SK-N-SH treated with all-trans-retinoic acid at 6 μM for 48 hours (cell line): ENCODE results near the gene SMPD3.

Source experiments
- ATAC-seq: fragments of 200-7000 bp; cut with Tn5 transposase; 3 replicates; pipeline ENCODE4 v1.9.1; 2020; ENCODE audit warnings: mild to moderate bottlenecking, moderate library complexity
- ARNTL ChIP-seq: fragments of 450-650 bp; formaldehyde crosslinking; IDR thresholded peaks from 2 replicates; pipeline ENCODE4 v1.5.0; 2020; ENCODE audit warnings: low read depth, mild to moderate bottlenecking, moderate library complexity, borderline replicate concordance
- BACH2 ChIP-seq: fragments of 250-450 bp; sonication (Bioruptor Pico); IDR thresholded peaks from 2 replicates; pipeline ENCODE4 v1.9.0; 2021; ENCODE audit warnings: mild to moderate bottlenecking, borderline replicate concordance
- CREB5 ChIP-seq: fragments of 250-450 bp; sonication (Bioruptor Pico); IDR thresholded peaks from 2 replicates; pipeline ENCODE4 v1.5.1; 2020; ENCODE audit warnings: low read depth, mild to moderate bottlenecking, moderate library complexity
- ESRRG ChIP-seq: fragments of 250-450 bp; sonication (Bioruptor Pico); IDR thresholded peaks from 2 replicates; pipeline ENCODE4 v1.6.1; 2021; ENCODE audit warnings: mild to moderate bottlenecking
- GLIS3 ChIP-seq: fragments of 250-450 bp; sonication (Bioruptor Pico); IDR thresholded peaks from 2 replicates; pipeline ENCODE4 v1.5.0; 2020; ENCODE audit warnings: mild to moderate bottlenecking, moderate library complexity
- ISL1 ChIP-seq: fragments of 250-450 bp; sonication (Bioruptor Pico); IDR thresholded peaks from 2 replicates; pipeline ENCODE4 v2.1.2; 2022; ENCODE audit warnings: mild to moderate bottlenecking, moderate library complexity
- OSR1 ChIP-seq: fragments of 250-450 bp; sonication (Bioruptor Pico); IDR thresholded peaks from 2 replicates; pipeline ENCODE4 v1.8.0; 2022; ENCODE audit warnings: moderate library complexity, mild to moderate bottlenecking, inconsistent platforms
- PATZ1 ChIP-seq: fragments of 250-450 bp; sonication (Bioruptor Pico); IDR thresholded peaks from 2 replicates; pipeline ENCODE4 v1.8.0; 2020; ENCODE audit warnings: mild to moderate bottlenecking, moderate library complexity, borderline replicate concordance
- POU6F1 ChIP-seq: fragments of 250-450 bp; sonication (Bioruptor Pico); IDR thresholded peaks from 2 replicates; pipeline ENCODE4 v1.8.0; 2021; ENCODE audit warnings: low read depth, mild to moderate bottlenecking, moderate library complexity, borderline replicate concordance
- PPARA ChIP-seq: fragments of 250-450 bp; sonication (Bioruptor Pico); IDR thresholded peaks from 2 replicates; pipeline ENCODE4 v1.5.0; 2020; ENCODE audit warnings: mild to moderate bottlenecking, borderline replicate concordance
- RARB ChIP-seq: fragments of 250-450 bp; sonication (Bioruptor Pico); IDR thresholded peaks from 2 replicates; pipeline ENCODE4 v1.8.0; 2021; ENCODE audit warnings: mild to moderate bottlenecking, moderate library complexity
- SNAI2 ChIP-seq: fragments of 250-450 bp; sonication (Bioruptor Pico); IDR thresholded peaks from 2 replicates; pipeline ENCODE4 v1.5.0; 2020; ENCODE audit warnings: mild to moderate bottlenecking, moderate library complexity
- TCF4 ChIP-seq: fragments of 250-450 bp; sonication (Bioruptor Pico); IDR thresholded peaks from 2 replicates; pipeline ENCODE4 v1.8.0; 2021; ENCODE audit warnings: mild to moderate bottlenecking, moderate library complexity, borderline replicate concordance
- TOX ChIP-seq: fragments of 250-450 bp; sonication (Bioruptor Pico); IDR thresholded peaks from 2 replicates; pipeline ENCODE4 v1.8.0; 2021; ENCODE audit warnings: mild to moderate bottlenecking, moderate library complexity, borderline replicate concordance
- TSHZ2 ChIP-seq: fragments of 250-450 bp; sonication (Bioruptor Pico); IDR thresholded peaks from 2 replicates; pipeline ENCODE4 v1.5.0; 2020; ENCODE audit warnings: mild to moderate bottlenecking, moderate library complexity
- ZC3H10 ChIP-seq: fragments of 250-450 bp; sonication (Bioruptor Pico); IDR thresholded peaks from 2 replicates; pipeline ENCODE4 v1.5.1; 2021; ENCODE audit warnings: mild to moderate bottlenecking, moderate library complexity
- ZFP3 ChIP-seq: fragments of 250-450 bp; sonication (Bioruptor Pico); IDR thresholded peaks from 2 replicates; pipeline ENCODE4 v1.5.0; 2020; ENCODE audit warnings: mild to moderate bottlenecking, moderate library complexity
- ZFP30 ChIP-seq: fragments of 450-650 bp; formaldehyde crosslinking; IDR thresholded peaks from 2 replicates; pipeline ENCODE4 v1.5.0; 2022; ENCODE audit warnings: mild to moderate bottlenecking, moderate library complexity
- ZNF70 ChIP-seq: fragments of 450-650 bp; formaldehyde crosslinking; IDR thresholded peaks from 2 replicates; pipeline ENCODE4 v1.5.0; 2020; ENCODE audit warnings: mild to moderate bottlenecking, moderate library complexity
- ZNF8 ChIP-seq: fragments of 450-650 bp; formaldehyde crosslinking; IDR thresholded peaks from 2 replicates; pipeline ENCODE4 v1.5.0; 2020; ENCODE audit warnings: mild to moderate bottlenecking, moderate library complexity

SMPD3 gene

GRCh38 chr16:68357521-68357922, 90.8 kb downstream of the SMPD3 start (continued):
- TF ChIP-seq CREB5 (CRISPR knock-in tag) (no peak), ESRRG (no peak), ZC3H10 (no peak)

DNA sequence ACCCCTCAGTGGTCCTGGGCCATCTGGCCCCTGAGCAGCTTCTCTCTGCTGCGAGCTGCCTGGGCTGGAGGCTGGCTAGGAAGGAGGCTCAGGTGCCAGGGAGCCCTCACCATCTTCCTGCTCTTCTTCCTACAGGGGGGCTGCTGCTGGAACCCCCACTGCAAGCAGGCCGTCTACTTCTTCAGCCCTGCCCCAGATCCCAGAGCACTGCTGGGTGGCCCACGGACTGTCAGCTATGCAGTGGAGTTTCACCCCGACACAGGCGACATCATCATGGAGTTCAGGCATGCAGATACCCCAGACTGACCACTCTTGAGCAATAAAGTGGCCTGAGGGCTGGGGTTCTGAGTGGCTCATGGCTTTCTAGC, 91.4 kb downstream of the SMPD3 start:
- no peak for ATAC-seq
- no peak for TF ChIP-seq PPARA
- no peak for TF ChIP-seq ESRRG
- TF ChIP-seq ISL1 (CRISPR knock-in tag): no peak
- no peak for TF ChIP-seq ARNTL (CRISPR knock-in tag)
- TF ChIP-seq OSR1 (CRISPR knock-in tag): no peak

DNA sequence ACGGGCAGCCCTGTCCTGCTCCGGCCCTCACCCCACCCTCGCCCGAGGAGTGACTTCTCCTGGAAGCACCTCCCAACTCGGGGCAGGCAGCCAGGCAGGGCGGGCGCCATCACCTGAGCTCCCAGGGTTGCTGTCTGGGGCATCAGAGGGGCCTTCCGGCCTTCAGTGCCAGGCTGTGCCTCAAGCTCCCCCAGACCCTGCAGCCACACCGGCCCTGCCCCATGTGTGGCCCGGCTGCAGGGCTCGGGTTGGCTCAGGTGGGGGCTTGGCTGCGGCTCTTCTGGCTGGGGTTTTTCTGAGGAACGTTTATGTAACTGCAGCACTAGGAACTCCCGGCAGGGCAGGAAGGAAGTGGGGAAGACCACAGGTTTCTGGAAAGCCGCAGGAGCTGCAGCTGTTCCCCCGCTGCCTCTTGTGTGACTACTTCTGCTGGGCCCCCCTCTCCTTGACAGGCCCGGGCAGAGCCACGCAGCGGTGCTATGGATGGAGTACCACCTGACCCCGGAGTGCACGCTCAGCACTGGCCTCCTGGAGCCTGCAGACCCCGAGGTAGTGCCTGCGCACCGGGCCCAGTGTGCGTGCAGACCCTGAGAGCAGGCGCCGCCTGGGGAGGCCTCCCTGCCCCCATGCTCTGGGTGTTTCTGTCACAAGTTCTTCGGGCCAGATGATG, 91.9 kb downstream of the SMPD3 start:
- no peak for ATAC-seq
- TF ChIP-seq ZC3H10 (no peak), ESRRG (no peak), ZFP30 (no peak), CREB5 (CRISPR knock-in tag) (no peak), ISL1 (CRISPR knock-in tag) (no peak), OSR1 (CRISPR knock-in tag) (no peak), TOX (CRISPR knock-in tag) (no peak), ZFP3 (CRISPR knock-in tag) (no peak), BACH2 (CRISPR knock-in tag) (no peak), ZNF70 (CRISPR knock-in tag) (no peak), ARNTL (CRISPR knock-in tag) (no peak), GLIS3 (no peak)

DNA sequence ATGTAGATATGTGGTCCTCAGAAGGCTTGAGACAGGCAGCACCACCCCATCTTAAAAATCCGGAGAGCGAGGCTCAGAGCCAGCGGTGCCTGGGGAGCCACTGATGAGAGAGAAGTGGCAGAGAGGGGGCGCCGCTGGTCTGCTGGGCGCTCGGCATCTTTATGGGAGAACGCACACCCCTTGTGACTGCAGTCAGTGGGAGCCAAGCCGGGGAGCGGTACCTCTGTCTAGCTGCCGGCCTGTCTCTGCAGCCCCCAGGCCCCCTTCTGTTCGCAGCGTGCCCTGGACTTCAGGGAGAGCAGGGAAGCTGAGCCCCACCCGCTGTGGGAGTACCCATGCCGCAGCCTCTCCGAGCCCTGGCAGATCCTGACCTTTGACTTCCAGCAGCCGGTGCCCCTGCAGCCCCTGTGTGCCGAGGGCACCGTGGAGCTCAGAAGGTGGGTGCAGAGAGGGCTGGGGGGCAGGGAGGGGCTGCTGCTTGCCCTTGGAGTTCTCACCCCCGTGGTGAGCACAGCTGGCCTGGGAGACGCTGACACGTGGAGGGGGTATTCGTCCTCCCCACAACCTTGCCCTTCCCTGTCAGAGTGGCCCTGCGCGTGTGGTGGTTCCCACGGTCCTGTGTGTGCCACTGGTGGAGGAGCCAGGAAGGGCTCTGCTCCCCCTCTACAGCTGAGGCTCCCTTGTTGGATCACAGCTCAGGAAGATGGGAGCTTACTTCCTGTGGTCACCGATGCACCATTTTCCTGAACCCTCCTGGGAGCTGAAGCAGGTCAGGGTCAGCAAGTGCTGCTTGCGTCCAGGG, 92.7 kb downstream of the SMPD3 start:
- TF ChIP-seq ZFP30: no peak
- TF ChIP-seq SNAI2: no peak
- TF ChIP-seq ZFP3 (CRISPR knock-in tag): no peak
- TF ChIP-seq ESRRG: no peak
- TF ChIP-seq RARB (CRISPR knock-in tag): no peak
- TF ChIP-seq ARNTL (CRISPR knock-in tag): no peak
- TF ChIP-seq TOX (CRISPR knock-in tag): no peak
- TF ChIP-seq PPARA: no peak
- TF ChIP-seq TCF4 (CRISPR knock-in tag): no peak
- TF ChIP-seq TSHZ2 (CRISPR knock-in tag): no peak
- no peak for TF ChIP-seq ZNF8 (CRISPR knock-in tag)
- TF ChIP-seq ZNF70 (CRISPR knock-in tag): no peak
- no peak for TF ChIP-seq CREB5 (CRISPR knock-in tag)
- no peak for TF ChIP-seq PATZ1
- TF ChIP-seq POU6F1 (CRISPR knock-in tag): no peak
- no peak for TF ChIP-seq ISL1 (CRISPR knock-in tag)
- ATAC-seq: no peak
